HG02759 (cell line): ENCODE results near the gene ARHGEF7.
A peak's percentile ranks its signal among the peaks of the same experiment; 100 is the strongest.

Experiments
- ATAC-seq: cut with Tn5 transposase; IDR thresholded peaks from one replicate; pipeline ENCODE4 v1.9.1; 2021; ENCODE audit warnings: mild to moderate bottlenecking, moderate library complexity; ENCODE audit not compliant: unreplicated experiment

ARHGEF7 gene

GRCh38 chr13:111215081-111216047 lies 100.3 kb downstream of the ARHGEF7 start:
- ATAC-seq: no peak

- peak; percentile 67 for ATAC-seq
Measured at GRCh38 chr13:111216166-111216960, 101.3 kb downstream of the ARHGEF7 start.

GRCh38 chr13:111217641-111218040 lies 102.5 kb downstream of the ARHGEF7 start:
- ATAC-seq: no peak

DNA sequence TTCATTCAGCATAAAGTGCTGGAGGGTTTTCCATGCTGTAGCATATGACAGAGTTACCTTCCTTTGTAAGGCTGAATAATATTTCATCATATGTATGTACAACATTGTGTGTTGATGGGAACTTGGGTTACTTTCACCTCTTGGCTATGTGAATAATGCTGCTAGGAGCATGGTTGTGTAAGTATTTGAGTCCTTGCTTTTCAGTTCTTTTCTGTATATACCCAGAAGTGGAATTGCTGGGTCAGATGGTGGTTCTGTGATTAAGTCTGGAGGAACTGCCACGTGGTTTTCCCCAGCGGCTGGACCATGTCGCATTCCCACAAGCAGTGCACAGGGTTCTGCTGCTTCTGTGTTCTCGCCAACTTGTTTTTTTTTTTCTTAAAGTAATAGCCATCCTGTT lies 104.2 kb downstream of the ARHGEF7 start:
- ATAC-seq: no peak

GRCh38 chr13:111219950-111220349 lies 104.8 kb downstream of the ARHGEF7 start:
- no peak for ATAC-seq

GRCh38 chr13:111225166-111225565 lies 110.1 kb downstream of the ARHGEF7 start:
- no peak for ATAC-seq

- no peak for ATAC-seq
Measured at GRCh38 chr13:111225810-111226546, 110.9 kb downstream of the ARHGEF7 start.

DNA sequence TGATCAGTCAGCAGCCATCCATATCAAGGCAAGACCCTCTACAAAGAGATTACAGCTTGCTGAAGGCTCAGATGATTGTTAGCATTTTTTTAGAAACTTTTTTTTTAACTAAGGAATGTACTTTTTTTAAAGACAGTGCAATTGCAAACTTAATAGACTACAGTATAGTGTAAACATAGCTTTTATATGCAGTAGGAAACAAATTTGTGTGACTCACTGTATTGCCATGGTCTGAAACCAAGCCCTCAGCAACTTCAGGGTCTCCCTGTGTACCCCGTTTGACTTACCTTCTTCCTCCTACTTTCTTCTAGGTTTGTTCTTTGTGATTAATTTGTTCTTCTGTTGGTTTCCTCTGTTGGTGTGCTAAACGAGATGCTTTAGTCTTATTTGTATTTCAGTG lies 112.3 kb downstream of the ARHGEF7 start:
- ATAC-seq: no peak

DNA sequence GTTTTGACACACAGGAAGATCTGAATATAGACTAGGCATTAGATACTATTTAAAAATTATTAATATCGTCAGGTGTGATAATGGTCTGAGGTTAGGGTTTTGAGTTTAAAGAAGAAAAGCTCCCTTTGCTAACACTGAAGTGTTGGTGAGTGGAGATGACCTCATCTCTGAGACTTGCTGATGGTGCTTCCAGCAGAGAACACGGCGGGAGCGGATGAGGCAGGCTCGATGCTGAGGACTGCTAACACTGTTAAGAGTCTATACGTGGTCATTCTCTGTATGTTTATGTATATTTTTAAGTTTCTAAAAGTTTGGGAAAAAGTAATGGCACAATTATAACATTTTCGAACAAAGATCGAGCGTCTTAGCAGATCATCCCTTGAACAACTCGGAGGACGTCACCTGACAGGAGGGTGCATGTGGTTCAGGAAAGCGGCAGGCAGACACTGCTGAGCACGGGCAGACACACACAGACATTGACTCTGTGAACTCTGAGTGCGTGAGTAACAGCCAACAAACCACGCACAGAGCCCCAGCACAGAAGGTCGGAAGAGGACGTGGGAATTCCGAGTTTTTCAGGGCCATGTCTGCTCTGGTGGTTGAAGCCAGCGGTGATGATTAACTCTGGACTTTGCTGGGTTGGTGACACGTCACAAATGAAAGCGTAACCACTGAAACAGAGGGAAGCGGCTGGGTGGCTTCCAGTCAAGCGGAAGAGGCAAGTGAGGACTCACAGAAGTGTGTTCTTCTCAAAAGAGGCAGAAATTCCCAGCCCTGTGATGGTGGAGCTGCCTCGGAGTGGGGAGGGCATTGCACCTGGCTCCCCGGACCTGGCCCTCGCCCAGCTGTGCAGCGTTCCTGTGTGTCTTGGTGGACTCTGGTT lies 113.4 kb downstream of the ARHGEF7 start:
- ATAC-seq: no peak

GRCh38 chr13:111230385-111230930 lies 115.3 kb downstream of the ARHGEF7 start:
- ATAC-seq: no peak

DNA sequence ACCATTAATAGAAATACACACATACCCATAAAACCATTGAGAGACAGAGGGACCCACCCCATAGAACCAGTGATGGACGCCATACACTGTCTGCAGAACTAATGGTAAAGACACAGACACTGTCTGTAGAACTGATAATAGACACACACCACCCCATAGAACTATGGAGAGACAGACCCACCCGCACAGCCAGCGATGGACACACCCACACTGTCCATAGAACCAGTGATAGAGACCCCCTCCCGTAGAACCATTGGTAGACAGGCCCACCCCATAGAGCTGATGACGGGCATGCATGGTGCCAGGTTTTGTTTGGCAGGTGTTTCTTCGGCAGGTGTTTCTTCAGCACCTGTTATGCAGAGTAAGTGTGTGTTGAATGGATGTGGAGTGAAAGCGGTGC lies 117.1 kb downstream of the ARHGEF7 start:
- ATAC-seq: no peak

GRCh38 chr13:111233080-111233479 lies 118.0 kb downstream of the ARHGEF7 start:
- ATAC-seq: no peak

- no peak for ATAC-seq
Measured at GRCh38 chr13:111239764-111240670, 124.9 kb downstream of the ARHGEF7 start.

GRCh38 chr13:111241006-111241755 lies 126.1 kb downstream of the ARHGEF7 start:
- no peak for ATAC-seq

- ATAC-seq: no peak
Measured at GRCh38 chr13:111241862-111242261, 126.8 kb downstream of the ARHGEF7 start.

- no peak for ATAC-seq
Measured at GRCh38 chr13:111242585-111242984, 127.5 kb downstream of the ARHGEF7 start.

DNA sequence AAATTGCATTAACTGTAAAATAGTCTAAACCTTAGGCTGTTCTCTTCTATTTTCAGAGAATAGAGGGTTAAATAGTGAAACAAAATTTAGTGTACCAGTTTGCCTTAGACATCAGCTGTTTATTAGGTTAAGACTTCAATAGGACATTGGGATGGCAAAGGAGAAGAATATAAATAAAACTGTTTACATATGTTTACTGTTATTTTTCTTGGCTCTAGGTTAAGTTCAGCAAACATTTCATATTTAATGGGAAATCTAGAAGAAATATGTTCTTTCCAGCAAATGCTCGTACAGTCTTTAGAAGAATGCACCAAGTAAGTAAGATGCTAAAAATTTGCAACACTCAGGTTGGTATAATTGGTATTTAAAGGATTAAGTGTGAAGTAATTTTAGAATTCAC lies 128.9 kb downstream of the ARHGEF7 start:
- no peak for ATAC-seq
